Stimulated activated CD4-positive, alpha-beta T cell treated with anti-CD3 and anti-CD28 coated beads, Interleukin-1b, Interleukin-23, amount 100 ng/mL, for 24 hours (primary cell): ENCODE results near the gene NLRC3.
A peak's percentile ranks its signal among the peaks of the same experiment; 100 is the strongest.

Experiments used
- DNase-seq, 4 experiments: peaks; one replicate each; pipeline ENCODE4 v3.0.0-alpha.2; 2020; ENCODE audit warnings: low read depth in 4 of 4, low spot score in 1 of 4

The NLRC3 gene

GRCh38 chr16:3581392-3581791, 4.2 kb upstream of the NLRC3 start:
- no peak for DNase-seq

DNA sequence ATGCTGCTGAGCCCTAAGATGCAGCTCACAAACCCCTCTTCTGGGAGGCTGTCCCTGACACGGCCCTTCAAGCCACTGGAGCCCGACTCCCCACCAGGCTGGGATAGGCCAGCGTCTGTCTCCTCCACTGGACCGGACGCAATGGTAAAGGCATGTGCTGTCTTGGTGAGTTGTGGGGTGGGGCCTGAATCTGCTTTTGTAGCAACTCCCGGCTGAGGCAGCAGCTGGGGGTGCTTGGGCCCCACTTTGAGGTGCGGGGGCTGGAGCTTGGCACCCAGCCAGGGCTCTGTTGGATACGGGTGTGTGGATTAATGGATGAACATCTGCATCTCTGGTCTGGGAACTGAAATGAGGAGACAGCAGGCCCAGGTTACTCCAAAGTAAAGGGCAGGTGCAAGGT, 3.5 kb upstream of the NLRC3 start:
- no peak for DNase-seq

DNA sequence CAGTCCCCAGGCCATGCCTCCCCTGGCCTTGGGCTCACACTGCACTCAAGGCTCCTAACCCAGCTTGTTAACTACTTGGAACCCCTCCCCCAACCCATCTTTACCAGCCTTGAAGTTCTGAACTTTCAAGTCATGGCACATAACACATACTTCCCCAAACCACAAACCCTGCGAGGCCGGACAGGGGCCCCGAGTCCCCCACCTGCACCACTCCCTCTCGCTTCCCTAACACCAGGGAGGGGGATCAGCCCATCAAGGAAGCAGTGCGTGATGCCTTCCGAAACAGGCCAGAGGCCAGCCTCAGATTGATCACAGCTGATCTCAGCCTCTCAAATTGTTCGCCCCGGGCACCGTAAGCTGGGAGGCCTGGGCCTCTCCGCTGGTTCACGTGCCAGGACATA, 3.0 kb upstream of the NLRC3 start:
- no peak for DNase-seq

DNA sequence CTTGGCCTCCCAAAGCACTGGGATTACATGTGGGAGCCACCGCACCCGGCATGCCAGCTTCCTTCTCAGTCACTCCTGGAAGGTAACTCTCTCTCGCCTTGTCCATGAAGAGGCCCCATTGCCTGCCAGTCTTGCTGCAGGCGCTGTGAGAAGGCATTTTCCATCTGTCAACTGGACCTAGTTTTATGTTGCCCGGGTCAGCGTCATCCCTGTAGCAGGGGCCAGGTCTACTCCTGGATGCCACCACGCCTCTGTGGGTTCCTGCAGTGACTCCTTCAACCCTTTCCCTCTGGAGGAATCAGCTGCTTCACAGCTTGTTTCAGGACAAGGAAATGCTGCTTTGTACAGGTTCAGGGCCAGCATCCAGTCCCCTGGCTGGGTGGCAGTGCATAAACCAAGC, 2.6 kb upstream of the NLRC3 start:
- DNase-seq: no peak

GRCh38 chr16:3578610-3579551, 1.7 kb upstream of the NLRC3 start:
- peak in 1 of 4 experiments; percentile 38 for DNase-seq

DNA sequence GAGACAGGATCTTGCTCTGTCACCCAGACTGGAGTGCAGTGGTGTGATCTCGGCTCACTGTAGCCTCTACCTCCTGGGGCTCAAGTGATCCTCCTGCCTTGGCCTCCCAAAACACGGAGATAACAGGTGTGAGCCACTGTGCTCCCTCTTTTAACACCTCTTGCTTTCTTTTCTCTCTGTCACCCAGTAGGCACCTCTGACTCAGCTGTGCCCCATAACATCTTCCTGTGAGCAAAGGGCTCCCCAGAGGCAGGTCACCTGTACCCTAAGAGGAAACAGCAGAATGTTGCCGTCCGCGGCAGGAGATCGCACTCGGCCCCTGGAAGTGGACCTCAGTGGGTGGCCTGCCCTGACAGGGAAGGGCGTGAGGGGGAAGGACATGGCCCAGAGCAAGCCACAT, 918 bp upstream of the NLRC3 start:
- DNase-seq: no peak

- DNase-seq: no peak
Measured at GRCh38 chr16:3576211-3576610, 992 bp downstream of the NLRC3 start.

DNA sequence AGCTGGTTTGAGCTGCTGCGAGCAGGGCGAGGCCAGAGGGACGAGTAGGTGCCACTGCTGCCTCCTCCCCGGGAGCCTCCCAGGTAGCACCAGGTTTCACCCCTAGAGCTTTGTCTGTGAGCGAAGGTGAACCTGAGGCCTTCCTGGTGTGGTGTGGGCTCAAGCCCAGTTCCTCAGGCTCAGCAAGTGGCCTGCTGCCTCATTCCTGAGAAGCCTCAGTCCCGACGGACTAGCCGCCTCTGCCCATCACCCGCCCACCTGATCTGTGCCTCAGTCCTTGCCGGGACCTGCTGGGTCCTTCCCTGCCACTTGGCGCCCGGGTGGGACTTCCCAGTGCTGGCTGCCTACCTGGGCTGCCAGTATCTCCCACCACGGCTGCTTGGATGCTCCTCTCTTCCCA, 1.7 kb downstream of the NLRC3 start:
- no peak for DNase-seq

DNA sequence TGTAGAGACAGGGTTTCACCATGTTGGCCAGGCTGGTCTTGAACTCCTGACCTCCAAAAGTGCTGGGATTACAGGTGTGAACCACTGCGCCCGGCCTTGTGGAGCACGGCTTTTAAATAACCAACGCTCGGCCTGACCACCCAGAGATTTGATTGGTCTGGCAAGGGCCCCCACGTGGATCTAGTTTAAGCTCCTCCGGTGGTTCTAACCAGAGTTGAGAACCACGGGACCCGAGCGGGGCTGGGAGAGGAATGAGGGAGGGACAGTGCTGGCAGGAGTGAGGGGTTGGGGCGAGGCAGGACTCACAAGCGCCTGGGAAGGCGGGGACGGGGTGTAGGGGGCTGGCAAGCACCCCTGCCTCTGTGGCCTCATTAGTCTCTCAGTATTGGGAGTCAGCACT, 3.0 kb downstream of the NLRC3 start:
- no peak for DNase-seq

GRCh38 chr16:3573146-3573815, 3.9 kb downstream of the NLRC3 start:
- no peak for DNase-seq

- no peak for DNase-seq
Measured at GRCh38 chr16:3570420-3571062, 6.7 kb downstream of the NLRC3 start.

DNA sequence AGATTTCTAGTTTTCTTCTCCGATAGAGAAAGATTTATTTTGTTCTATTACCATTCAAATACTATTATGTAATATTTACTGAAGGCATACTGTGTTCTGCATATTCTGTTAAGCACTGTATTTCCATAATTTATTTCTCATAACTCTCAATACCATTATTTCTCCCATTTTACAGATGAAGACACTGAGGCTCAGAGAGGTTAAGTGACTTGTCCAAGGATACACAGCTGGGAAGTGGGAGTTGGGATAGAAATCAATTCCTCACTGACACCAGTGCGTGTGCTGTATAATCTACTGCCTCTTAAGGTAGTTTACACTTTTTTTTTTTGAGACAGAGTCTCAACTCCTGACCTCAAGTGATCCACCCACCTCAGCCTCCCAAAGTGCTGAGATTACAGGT, 7.4 kb downstream of the NLRC3 start:
- DNase-seq: no peak

DNA sequence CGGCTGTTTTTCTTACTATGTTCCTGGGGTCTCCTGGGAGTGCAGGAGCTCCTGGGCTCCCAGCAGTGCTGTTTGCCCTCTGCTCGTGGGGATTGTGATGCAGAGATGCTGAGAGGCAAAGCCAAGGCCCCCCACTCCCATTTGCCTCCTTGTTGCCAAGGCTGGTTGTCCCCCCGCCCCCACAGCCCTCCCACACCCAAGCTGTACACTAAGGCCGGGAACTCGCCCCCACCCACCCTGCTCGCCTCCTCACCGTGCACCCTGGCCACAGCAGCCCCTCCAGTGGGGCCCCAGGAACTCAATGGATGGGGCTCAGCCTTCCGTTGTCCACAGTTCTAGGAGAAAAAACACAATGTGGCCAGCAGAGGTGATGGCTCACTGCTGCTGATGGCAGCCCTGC, 10.2 kb downstream of the NLRC3 start:
- no peak for DNase-seq

- DNase-seq: no peak
Measured at GRCh38 chr16:3564889-3565141, 12.4 kb downstream of the NLRC3 start.

DNA sequence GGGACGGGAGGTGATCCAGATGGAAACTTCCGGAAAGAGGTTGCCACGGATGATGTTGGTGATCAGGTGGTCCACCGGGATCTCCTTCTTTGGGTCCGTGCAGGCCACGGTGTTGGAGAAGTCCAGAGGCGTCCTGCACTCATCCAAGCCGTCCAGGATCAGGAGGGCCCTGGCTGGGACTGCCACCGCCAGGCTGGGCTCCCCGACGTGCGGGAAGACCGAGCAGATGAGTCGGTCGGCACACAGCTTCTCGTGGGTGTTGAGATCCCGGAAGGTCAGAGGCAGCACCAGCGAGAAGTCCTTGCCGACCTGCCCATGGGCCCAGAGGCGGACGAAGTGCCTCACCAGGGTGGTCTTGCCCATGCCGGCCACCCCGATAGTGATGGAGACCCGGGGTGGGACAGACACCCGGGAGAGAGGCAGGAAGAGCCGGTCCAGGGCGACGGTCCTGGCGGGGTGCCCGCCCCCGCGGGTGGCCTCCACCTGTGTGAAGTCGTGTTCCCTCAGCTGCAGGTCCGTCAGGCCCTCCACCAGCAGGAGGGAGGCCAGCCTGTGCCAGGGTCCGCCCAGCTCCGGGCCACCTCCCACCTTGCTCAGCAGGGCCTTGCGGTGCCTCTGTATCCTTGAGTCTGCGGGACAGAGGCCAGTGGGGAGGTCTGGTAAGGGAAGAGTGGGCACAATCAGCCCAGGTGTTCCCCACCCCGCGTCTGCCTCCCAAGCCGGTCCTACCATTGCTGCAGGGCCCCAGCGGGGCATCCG, 12.9 kb downstream of the NLRC3 start:
- DNase-seq: no peak

DNA sequence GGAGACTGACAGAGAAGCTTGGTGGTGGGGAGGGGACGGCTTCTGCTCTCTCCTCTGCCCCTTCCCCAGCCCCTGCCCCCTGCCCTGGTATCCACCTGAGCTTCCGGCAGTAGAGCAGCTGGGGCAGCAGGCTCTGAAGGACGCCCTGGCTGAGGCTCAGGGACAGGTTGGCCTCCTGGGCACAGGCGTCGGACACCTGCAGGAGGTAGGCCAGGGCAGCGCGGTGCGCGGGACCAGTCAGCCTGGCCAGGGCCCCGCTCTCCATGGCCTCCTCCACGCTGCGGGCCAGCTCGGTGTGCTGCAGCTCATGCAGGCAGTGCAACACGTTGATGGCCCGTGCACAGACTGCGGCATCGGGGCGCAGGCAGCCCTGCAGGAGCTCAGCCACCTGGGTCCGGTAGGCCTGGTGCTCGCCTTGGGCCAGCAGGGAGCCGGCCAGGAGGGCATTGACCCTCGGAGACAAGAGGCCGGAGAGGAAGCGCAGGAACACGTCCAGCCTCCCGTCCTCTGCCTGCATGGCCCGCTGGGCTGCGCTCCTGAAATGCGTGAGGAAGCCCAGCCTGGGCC, 14.2 kb downstream of the NLRC3 start:
- no peak for DNase-seq

- no peak for DNase-seq
Measured at GRCh38 chr16:3561626-3562025, 15.6 kb downstream of the NLRC3 start.

GRCh38 chr16:3554351-3554928, 22.8 kb downstream of the NLRC3 start:
- no peak for DNase-seq

- no peak for DNase-seq
Measured at GRCh38 chr16:3553138-3553923, 23.9 kb downstream of the NLRC3 start.
